ENCODE measurements around the gene SMURF2.
A peak's percentile ranks its signal among the peaks of the same experiment; 100 is the strongest.

The SMURF2 gene

GRCh38 chr17:64503341-64503740 lies 158.8 kb downstream of the SMURF2 start:
- no peak for DNase-seq (ENCODE audit: low read depth)

GRCh38 chr17:64502809-64503208 lies 159.3 kb downstream of the SMURF2 start:
- DNase-seq (ENCODE audit: low read depth) = peak; percentile 46

GRCh38 chr17:64502021-64502420 lies 160.1 kb downstream of the SMURF2 start:
- no peak for DNase-seq (ENCODE audit: low read depth)

GRCh38 chr17:64500862-64501765 lies 161.0 kb downstream of the SMURF2 start:
- DNase-seq (ENCODE audit: low read depth) = no peak

- DNase-seq (ENCODE audit: low read depth) = no peak
Measured at GRCh38 chr17:64500487-64500859, 161.6 kb downstream of the SMURF2 start.

GRCh38 chr17:64499805-64500486 lies 162.2 kb downstream of the SMURF2 start:
- DNase-seq (ENCODE audit: low read depth) = no peak

GRCh38 chr17:64498308-64499203 lies 163.6 kb downstream of the SMURF2 start:
- DNase-seq (ENCODE audit: low read depth) = no peak

- no peak for DNase-seq (ENCODE audit: low read depth)
Measured at GRCh38 chr17:64497565-64498035, 164.5 kb downstream of the SMURF2 start.

GRCh38 chr17:64496786-64497564 lies 165.1 kb downstream of the SMURF2 start, which contains the start of gene POLG2:
Gene POLG2 (minus strand): TSS chr17:64497054. CDS start chr17:64496968, 86 bp downstream.
- peak; percentile 89 for DNase-seq (ENCODE audit: low read depth)

GRCh38 chr17:64496348-64496785 lies 165.7 kb downstream of the SMURF2 start:
- no peak for DNase-seq (ENCODE audit: low read depth)

Measured in amniotic epithelial cell (primary cell).